GM12891 (cell line): ENCODE results near the gene PVR.

Experiments
- PAX5 ChIP-seq: IDR thresholded peaks from 2 replicates; pipeline ENCODE4 v1.6.1; 2011; ENCODE audit warnings: low read length, moderate library complexity, mild to moderate bottlenecking; ENCODE audit not compliant: insufficient read depth, severe bottlenecking
- POLR2A ChIP-seq: IDR thresholded peaks from 2 replicates; pipeline ENCODE4 v1.6.1; 2011; ENCODE audit warnings: low read depth, low read length, control low read depth
- POLR2AphosphoS5 ChIP-seq: IDR thresholded peaks from 2 replicates; pipeline ENCODE4 v1.6.1; 2011; ENCODE audit warnings: low read depth, low read length, control low read depth
- SPI1 ChIP-seq: IDR thresholded peaks from 2 replicates; pipeline ENCODE4 v1.6.1; 2011; ENCODE audit warnings: low read depth, low read length, control low read depth
- TAF1 ChIP-seq: IDR thresholded peaks from 2 replicates; pipeline ENCODE4 v1.6.1; 2011; ENCODE audit warnings: low read depth, low read length, control low read depth

DNA sequence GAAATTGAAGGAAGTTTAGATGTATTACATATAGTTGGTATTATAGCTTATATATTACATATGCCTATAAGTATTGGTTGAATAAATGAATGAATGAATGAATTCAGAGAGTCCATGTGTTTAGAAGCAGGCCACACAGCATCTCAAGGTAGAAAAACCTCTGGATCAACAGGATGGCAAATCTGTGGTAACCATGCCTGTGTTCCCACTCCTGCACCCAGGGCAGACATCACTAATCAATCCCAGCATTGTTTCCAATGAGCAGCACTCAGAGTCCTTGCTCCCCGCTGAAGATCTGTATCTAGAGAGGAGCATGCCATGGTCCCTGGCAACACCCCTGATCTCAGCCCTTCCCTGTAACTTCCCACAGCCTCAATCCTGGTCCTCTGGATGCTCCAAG is 28.5 kb downstream of the PVR start:
- TF ChIP-seq POLR2A = no peak
- TF ChIP-seq TAF1 = no peak
- TF ChIP-seq POLR2AphosphoS5 = no peak
- no peak for TF ChIP-seq SPI1
- no peak for TF ChIP-seq PAX5
